OCI-LY3 (cell line): Measurements from ENCODE around the gene CCDC6.
"Not testable (repeated sequence)": the region's sequence is repeated elsewhere in the genome, so short reads cannot be mapped to it uniquely, and the experiment has no call there.

Source experiments
- CTCF ChIP-seq: fragments of 200-600, 300-600 bp; sonication (generic); IDR thresholded peaks from 2 replicates; pipeline ENCODE4 v1.5.1; 2014; ENCODE audit warnings: antibody characterized with exemption, low read length, low read depth
- EZH2phosphoT487 ChIP-seq: fragments of 200-600 bp; shearing (Covaris generic); IDR thresholded peaks from 2 replicates; pipeline ENCODE4 v1.6.1; 2018; ENCODE audit warnings: antibody characterized with exemption, mixed run types, low read depth

- TF ChIP-seq CTCF, EZH2phosphoT487: not testable (repeated sequence)
Observed at GRCh38 chr10:59785476-59785875, 120.9 kb downstream of the CCDC6 start.
